ENCODE measurements around the gene ZNF101.

DNA sequence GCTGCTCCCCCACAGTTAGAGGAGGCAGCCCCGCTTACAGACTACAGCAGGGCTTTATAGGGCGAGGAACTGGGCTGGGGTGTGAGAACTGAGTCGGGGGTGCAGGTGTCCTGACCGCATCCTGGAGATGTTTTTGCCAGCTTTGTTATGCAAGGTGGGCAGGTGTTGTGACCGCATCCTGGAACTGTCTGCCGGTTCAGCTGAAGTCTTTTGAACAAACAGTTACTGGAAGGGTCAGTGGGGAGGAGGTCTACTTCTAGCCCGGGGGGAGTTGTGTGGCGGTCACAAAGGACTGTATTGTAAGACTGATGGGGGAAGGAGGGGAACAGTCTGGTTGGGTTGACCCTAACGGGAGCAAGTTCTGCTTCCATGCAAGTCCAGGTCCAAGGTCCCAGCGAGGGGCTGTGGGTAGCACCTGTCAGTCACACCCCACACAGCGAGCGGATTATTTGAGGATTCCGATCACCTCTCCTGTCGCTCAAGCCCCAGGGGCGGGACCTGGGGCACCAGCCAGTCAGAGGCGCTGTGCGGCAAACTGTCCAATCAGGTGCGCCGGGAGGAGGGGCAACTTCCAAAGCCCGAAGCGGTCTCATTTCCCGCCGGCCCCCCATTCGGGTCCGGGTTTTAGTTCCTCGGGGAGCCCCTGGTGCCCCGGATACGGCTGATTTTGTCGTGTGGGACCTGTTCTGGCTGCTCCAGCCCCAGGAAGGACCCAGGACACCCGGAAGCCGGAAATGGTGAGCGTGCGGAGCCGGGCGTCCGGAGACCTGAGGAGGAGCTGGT lies at the start of gene ZNF101:
- TF ChIP-seq, protein P1, sequence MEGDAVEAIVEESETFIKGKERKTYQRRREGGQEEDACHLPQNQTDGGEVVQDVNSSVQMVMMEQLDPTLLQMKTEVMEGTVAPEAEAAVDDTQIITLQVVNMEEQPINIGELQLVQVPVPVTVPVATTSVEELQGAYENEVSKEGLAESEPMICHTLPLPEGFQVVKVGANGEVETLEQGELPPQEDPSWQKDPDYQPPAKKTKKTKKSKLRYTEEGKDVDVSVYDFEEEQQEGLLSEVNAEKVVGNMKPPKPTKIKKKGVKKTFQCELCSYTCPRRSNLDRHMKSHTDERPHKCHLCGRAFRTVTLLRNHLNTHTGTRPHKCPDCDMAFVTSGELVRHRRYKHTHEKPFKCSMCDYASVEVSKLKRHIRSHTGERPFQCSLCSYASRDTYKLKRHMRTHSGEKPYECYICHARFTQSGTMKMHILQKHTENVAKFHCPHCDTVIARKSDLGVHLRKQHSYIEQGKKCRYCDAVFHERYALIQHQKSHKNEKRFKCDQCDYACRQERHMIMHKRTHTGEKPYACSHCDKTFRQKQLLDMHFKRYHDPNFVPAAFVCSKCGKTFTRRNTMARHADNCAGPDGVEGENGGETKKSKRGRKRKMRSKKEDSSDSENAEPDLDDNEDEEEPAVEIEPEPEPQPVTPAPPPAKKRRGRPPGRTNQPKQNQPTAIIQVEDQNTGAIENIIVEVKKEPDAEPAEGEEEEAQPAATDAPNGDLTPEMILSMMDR (IDR thresholded peaks at IDR 0.05) = no peak
- peak in 1 of 3 donors; percentile 61 for TF ChIP-seq POLR2AphosphoS5 (IDR thresholded peaks at IDR 0.05)
- peak; percentile 54 for TF ChIP-seq POLR2A (IDR thresholded peaks at IDR 0.05)

Measured in breast epithelium (tissue), 3 donors.